ENCODE data around the gene AGAP6.
"Not testable (repeated sequence)": the region's sequence is repeated elsewhere in the genome, so short reads cannot be mapped to it uniquely, and the experiment has no call there.

Gene AGAP6

DNA sequence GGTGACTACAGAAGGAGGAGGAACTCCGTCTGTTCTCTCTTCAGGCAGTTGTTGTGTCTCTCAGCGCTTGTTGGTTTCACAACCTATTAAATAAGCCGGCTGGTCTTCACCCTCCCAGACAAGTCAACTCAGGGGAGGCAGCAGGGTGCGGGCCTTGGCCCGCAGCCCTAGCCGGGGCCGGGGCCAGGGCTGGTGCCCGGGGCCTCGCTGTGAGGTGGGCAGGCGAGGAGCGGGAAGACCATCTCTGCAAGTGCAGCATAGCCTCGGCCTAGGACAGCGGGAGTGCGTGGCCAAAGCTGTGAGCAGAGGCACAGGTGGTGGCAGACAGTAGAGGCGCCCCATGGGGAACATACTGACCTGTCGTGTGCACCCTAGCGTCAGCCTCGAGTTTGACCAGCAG, at the start of gene AGAP6:
Gene AGAP6 (plus strand): TSS at position 31 of the 400 bp plus-strand sequence. CDS start 310 bp downstream, at position 341.
- not testable (repeated sequence) for DNase-seq

DNA sequence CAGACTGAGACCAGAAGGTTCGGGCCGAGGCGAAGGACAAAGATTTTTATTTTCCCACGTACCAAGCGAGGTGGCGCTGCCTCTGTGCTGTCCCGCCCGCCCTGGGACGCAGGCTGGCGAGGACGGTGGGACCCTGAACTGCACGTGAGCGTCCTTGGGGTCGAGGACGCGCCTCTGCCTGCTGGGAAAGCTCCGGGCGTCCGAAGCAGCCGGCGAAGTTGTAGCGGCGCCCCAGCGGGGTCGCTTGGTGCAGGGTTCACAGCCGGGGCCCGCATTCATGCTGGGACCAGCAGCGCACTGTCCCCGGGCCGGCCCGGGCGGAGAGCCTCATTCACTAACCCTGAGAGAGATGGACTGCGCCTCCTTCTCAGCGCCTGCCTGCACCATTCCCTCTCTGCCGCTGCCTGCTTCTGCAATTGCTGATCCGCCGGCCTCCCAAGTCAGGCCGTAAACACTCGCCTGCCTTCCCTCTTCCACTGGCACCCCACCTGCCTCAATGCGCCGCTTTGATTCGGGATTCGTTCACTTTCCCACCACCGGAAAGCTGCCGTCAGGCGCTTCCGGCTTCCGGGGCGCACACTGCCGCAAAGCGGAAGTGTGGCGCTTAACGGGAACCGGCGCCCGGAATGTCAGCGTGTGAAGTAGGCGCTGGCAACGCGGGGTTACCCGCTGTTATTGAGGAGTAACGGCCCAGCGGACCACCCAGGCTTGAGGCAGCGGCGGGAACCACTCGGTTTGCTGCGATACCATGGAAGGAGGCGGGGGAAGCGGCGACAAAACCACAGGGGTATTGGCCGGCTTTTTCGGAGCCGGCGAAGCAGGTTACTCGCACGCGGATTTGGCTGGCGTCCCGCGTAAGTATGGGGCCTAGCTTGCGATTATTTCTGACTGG, 46.5 kb upstream of the AGAP6 start, which contains the start of the genes PARG and TIMM23B:
Gene PARG (minus strand): TSS at position 581 of the 892 bp plus-strand sequence. CDS start 302 bp downstream, at position 279.
Gene TIMM23B (plus strand): TSS at position 607 of the 892 bp plus-strand sequence. CDS start 142 bp downstream, at position 749.
- peak; percentile 83 for DNase-seq

DNA sequence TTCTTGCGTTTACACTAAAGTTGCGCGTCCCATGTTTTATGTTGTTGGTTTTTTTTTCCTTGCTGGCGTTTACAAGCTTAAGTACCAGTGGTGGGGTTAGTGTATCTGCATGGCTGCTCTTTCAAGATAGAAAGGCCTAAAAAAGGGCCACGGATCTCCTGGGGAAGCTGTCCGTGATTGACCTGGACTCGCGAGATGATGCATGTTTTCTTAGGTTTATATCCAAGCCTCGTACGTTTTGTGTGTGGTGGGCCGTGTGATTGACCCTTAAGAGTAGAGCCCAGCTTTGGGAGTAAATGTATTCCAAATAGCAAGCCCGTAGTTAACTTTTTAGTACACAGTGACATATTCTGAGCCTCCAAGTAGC, 45.9 kb upstream of the AGAP6 start:
- DNase-seq: not testable (repeated sequence)

DNA sequence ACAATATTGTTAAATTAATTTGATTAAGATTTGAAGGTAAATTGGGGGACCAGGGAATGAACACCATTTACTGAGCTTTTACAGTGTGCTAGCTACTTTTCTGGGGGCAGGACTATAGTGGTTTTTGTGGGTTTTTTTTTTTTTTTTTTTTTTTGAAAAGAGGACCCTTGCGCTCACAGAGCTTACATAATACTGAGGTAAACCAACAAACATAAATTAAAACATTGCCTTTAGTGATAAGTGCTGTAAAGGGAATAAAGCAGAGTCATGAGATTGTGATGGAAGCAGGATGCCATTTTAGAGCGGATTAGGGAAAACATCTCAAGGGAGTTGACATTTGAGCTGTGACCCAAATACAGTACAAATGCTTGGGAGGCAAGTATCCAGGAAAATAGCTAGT, 44.6 kb upstream of the AGAP6 start:
- not testable (repeated sequence) for DNase-seq

DNA sequence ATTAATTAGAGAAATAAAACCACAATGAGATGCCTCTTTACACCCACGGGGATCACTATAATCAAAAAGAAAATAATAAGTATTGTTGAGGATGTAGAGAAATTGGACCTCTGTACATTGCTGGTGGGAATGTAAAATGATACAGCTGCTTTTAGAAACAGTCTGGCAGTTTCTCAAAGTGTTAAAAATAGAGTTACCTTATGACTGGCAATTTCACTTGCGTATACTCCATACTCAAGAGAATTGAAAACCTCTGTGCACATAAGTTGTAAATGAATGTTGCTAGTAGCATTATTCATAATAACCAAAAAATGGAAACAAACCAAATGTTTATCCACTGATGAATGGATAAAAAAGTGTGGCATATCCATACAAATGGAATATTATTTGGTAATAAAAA, 40.1 kb upstream of the AGAP6 start:
- not testable (repeated sequence) for DNase-seq

DNA sequence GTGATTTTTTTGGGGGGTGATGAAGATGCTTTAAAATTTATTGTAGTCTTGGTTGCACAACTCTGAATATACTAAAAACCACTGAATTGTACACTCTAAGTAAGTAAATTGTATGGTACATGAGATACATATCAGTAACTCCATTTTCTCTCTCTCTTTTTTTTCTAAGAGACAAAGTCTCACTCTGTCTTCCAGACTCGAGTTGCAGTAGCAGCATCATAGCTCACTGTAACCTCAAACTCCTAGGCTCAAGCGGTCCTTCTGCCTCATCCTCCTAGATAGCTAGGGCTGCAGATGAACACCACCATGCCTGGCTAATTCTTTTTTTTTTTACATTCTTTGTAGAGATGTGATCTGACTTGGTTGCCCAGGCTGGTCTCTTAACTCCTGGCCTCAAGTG, 39.5 kb upstream of the AGAP6 start:
- not testable (repeated sequence) for DNase-seq

DNA sequence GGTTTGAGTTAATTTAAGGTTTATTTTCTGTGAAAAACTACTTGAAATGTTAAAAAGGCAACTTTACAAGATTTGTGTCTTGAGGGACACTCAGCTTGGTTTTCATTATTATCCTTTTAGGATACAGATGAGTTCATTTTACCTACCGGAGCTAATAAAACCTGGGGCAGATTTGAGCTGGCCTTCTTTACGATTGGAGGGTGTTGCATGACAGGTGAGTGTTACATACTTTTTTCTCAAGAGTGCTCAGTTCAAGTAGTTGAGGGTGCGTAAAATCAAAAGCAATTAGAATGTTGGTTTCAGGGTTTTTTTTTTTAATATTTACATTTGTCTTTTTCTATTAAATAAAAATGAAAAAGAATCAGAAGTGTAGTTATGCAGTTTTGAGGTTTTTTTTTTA, 36.2 kb upstream of the AGAP6 start:
- DNase-seq: not testable (repeated sequence)

DNA sequence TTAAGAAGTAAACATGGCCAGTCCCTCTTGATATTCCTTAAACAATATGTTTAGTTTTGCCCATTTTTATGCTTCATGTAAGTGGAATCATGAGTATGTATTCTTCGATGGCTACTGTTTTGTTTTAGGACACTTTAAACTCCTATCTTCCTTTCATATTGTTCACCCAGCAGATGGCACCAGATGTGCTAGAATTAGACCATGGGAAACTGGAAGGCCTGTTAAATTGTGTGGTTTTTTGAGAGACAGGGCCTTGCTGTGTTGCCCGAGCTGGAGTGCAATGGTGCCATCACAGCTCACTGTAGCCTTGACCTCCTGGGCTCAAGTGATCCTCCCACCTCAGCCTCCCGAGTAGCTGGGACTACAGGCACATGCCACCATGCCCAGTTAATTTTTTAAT, 35.1 kb upstream of the AGAP6 start:
- not testable (repeated sequence) for DNase-seq

DNA sequence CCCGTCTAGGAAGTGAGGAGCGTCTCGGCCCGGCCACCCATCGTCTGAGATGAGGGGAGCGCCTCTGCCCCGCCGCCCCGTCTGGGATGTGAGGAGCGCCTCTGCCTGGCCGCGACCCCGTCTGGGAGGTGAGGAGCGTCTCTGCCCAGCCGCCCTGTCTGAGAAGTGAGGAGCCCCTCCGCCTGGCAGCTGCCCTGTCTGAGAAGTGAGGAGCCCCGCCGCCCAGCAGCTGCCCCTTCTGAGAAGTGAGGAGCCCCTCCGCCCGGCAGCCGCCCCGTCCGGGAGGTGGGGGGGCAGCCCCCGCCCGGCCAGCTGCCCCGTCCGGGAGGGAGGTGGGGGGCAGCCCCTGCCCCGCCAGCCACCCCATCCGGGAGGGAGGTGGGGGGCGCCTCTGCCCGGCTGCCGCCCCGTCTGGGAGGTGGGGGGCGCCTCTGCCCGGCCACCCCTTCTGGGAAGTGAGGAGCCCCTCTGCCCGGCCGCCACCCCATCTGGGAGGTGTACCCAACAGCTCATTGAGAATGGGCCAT, 17.8 kb upstream of the AGAP6 start:
- DNase-seq: not testable (repeated sequence)

DNA sequence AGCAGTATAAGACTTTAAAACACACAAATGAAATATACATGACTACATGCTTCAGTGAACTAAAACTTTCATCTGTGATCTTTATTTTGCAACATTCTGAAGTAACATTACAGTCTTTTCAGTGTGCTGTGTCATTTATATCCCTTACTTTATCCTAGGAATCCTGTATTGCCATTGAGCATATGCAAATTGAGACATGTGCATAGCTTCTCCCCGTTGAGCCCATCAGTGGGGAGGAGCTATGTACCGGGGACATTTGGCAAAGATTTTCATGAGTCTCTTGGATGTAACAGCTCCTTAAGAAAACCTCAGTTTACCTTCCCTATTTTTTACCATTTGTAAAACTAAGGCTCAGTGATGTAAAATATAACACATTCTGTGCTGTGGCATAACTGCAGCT, 16.7 kb upstream of the AGAP6 start:
- DNase-seq: not testable (repeated sequence)

DNA sequence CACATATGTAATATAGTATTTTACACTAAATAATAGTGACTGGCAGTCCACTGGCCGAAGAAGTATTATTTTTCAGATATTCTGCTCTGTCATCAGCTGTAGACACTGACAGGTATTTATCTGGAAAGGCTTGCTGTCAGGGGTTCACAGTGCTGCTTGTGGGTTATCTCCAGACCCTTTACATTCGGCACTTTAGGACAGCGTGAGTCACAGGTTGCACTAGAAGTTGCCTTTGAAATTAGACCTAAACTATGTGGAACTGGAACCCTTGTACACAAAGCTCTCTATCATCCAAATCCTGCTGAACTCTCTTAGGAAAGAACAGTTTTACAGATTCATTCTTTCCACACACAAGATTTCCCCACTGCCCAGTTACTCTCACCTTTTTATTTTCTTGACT, 16.1 kb upstream of the AGAP6 start:
- DNase-seq: not testable (repeated sequence)

DNA sequence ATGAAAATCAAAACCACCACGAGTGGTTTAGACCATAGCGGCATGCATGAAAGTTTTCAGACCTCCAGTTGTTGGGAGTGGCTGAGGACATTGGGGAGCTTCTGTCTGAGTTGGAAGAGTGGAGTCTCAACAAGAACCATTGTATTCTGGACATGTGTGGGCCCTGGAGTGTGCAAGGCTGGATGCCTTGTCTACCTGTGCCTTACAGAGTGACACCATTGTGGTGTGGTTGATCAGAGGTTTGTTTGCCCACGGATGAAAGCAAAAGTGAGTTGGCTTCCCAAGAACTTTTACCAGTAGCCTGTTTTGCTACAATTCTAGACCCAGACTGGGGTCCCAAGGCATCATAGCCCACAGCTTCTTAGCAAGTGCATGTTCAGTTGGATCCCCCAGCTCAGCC, 10.4 kb upstream of the AGAP6 start:
- DNase-seq: not testable (repeated sequence)

DNA sequence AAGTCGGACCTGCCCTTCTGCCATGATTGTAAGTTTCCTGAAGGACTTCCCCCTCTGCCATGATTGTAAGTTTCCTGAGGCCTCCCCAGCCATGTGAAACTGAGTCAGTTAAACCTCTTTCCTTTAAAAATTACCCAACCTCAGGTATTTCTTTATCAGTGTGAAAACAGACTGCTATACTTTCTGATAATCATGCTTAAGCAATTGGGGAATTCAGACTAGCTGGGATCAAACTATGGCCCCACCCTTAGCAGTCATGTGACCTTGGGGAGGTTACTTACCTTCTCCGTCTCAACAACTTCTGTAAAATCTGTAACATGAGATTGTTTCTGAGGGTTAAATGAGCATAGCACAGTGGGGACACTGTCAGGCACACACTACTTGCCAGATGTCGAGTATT, 999 bp upstream of the AGAP6 start:
- not testable (repeated sequence) for DNase-seq

DNA sequence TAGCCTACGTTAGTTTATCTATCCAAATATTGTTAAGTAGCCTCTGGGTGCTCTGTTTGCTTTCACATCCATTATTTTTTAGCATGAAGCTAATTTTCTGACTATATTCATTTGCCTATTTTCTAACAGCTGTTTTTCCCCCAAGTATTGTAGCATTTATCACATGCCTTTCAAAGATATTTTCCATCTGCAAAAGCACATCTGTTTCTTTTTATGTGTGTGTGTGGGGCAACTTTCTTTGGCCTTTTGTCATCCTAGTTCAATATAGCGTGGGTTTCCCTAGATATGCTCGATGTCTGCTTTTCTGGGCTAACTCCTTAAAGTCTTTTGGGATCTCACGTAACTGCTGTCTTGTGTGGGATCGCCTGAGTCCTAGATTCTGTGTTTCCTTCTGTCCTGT, 7.1 kb downstream of the AGAP6 start:
- DNase-seq: not testable (repeated sequence)

DNA sequence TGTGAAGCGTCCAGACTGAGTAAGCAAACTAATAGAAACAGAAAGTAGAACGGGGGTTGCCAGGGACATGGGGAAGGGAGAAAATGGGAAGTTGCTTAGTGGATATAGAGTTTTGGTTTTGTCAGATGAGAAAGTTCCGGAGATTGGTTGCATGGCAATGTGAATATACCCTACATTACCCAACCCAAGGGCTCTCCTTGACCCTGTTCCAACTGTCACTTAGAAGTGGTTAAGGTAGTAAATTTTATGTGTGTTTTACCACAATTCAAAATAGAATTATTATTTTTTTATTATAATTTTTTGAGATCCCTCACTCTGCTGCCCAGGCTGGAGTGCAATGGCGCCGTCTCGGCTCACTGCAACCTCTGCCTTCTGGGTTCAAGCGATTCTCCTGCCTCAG, 25.8 kb downstream of the AGAP6 start:
- DNase-seq: not testable (repeated sequence)

DNA sequence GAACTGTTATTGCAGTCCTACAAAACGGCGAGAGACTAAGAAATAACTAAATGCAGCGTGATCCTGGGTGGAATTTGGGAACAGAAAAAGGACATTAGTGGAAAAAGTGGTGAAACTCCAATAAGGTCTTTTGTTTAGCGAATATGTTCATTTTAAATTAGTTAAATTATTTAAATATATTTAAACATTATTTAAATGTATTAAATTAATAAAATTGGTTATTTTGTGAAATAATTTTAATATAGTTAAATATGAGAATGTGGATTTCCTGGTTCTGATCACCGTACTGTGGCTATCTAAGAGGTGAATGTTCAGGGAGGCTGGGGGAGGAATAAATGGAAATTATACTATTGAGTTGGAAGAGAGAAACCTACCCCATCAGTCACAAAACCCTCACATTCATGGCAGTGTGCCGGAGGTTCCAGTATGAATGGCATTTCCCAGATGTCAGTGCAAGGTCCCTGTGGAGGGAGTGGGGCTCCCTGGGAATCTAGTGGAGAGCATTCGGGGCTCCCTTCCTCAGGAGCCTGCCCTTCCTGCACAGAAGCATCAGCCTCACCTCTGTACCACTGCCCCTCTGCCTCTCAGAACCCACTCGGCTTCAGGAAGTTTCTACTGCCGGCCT, 27.5 kb downstream of the AGAP6 start:
- not testable (repeated sequence) for DNase-seq

DNA sequence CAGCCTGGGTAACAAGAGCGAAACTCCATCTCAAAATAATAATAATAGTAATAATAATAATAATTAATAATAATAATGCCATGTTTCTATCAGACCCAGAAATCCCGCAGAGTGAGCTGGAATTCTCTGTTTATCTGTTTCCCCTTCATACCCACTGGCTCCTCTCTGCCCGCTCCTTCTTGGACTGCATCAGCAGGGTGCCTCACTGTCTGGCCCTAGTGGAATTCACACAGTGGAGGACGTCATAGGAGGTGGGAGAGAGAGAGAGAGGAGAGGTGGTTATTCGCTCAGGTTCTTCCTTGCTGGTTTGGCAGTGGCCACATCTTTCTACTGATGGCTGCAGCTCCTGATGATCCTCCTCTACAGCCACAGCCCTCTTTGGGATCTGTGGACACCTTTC, 28.7 kb downstream of the AGAP6 start:
- DNase-seq: not testable (repeated sequence)

DNA sequence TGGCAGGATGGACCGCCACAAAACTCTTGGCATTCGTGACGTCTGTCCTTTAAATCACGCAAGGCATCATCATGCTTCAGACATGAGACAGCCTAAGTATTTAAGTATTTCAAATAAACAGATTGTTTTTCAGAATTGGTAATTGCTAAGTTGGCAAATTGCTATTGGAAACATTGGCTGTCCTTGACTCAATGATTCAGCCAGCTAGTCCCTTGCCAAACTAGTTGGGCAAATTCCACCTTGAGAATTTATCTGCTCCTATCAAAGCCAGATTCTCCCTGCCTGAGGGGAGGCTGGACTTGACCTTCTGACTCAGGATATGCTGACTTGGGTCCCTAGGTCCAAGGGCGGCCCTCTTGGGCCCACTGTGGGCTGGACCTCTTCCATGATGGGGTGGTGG, 29.4 kb downstream of the AGAP6 start:
- not testable (repeated sequence) for DNase-seq

DNA sequence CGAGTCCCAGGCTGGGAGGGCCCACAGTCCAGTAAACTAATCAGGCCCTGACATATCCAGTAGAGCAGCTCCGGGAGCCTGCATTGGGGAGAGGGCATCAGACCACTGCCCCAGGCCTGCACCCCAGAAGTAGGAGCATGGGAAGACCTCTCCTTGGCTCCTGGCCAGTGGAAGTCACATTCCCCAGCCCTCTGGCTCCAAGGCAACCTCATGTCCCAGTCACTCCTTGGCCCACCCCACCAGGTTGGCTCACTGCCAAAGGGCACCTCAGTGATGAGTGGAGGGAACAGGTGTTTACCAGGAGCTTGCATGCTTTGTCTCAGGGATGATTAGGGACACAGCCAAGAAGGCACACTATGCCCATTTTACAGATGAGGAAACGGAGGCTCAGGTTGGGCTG, 31.1 kb downstream of the AGAP6 start:
- DNase-seq: not testable (repeated sequence)

DNA sequence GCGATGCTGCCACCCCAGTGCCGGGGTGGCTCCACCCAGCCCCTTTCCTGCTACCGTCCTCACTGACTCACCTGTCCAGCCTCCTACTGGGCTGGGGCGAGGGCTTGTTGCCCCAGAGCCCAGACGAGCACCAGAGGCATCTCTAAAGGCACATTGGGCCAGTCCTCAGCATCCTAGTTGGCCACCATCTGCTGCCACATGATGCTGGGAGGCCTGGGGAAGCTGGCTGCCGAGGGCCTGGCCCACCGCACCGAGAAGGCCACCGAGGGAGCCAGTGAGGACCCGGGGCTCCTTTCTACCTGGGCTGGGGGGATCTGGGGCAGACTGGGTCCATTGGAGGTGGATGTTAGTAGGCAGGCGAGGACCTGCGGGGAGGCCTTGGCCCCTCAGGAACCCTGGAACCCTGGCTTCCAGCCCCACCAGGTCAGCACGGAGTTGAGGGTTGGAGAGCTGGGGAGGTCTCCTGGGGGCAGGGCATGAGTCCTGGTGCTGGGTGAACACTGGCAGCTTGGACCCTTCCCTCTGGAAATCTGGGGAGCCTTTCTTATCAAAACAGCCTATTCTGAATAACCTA, 32.3 kb downstream of the AGAP6 start:
- not testable (repeated sequence) for DNase-seq

DNA sequence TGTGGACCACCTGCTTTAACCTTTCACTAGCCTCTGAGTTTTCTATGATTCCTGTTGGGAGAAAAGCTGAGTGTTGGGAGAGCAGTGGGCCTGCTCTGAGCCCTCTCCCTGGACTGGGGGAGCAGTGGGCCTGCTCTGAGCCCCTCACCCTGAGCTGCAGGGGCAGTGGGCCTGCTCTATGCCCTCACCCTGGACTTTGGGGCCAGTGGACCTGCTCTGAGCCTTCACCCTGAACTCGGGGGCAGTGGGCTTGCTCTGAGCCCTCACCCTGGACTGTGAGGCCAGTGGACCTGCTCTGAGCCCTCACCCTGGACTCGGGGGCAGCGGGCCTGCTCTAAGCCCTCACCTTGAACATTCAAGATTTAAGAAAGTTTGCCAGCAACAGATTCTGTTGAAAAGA, 33.4 kb downstream of the AGAP6 start:
- no peak for DNase-seq

DNA sequence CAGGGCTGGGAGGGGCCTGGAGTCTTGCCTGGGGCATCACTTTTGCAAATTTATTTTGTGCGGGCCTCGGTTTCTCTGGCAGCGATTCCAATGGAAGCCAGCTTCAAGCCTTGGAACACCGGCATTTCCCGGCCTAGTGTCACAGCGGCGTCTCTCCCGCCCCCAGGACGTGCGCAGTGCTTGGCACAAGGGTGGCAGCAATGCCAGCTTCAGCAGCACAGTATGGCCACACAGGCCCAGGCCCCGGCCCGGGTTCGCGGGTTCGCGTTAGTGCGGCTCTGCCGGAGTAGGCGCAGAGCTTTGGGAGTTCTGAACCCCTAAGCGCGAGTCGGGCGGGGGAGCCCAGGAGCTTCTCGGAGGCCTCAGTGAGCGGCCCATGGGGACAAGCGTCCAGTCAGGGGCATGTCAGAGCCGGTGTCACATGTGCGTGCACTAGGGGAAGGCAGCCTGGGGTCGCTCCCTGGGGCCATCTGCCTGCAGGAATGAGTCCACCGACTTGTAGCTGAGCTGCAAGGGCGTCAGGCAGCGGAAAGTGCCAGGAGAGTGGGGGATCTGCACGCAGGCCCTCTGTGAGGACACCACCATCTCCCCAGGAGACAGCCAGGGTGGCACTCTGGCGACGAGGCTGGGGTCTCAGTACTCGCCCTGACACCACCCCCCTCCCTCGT, 36.6 kb downstream of the AGAP6 start:
- not testable (repeated sequence) for DNase-seq

DNA sequence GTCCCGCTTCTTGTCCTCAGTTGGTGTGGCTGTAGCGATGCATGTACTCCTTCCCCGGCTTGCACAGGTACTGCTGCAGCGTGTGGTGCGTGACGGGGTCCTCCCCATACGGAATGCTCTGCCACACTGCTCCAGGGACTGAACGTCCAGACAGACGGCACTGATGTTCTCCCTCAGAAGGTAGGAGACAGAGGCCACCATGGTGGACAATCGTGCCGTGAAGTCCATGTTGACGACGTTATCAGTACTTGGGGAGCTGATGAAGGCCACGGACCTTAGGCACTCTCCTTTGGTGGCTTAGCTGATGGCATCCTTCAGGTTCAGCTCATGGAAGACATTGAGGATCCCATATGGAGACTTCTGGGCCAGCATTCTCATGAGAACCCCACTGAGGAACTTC, 37.4 kb downstream of the AGAP6 start:
- DNase-seq: no peak

Measured in activated naive CD4-positive, alpha-beta T cell treated with Interleukin-2 at 50 U/mL for 16 hours (primary cell).